ENCODE results near the gene SLC39A8.
"Not testable (repeated sequence)": the region's sequence is repeated elsewhere in the genome, so short reads cannot be mapped to it uniquely, and the experiment has no call there.

SLC39A8 gene

DNA sequence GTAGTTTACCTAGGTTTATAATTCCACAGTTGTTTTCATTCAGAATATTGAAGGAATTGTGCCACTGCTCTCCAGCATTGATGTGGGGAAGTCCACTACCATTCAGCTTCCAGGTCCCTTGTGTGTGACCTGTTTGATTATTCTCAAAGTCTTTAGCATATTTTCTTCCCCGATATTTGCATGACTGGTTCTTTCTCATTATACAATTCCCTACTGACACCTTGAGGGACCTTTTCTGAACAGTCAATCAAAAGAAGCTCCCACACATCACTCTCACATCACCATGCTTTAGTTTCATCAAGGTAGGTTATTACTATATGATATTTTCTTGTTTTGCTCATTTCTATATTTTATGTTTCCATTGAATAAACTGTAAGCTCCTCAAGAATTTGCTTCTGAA lies 44.1 kb downstream of the SLC39A8 start:
- DNase-seq = no peak

DNA sequence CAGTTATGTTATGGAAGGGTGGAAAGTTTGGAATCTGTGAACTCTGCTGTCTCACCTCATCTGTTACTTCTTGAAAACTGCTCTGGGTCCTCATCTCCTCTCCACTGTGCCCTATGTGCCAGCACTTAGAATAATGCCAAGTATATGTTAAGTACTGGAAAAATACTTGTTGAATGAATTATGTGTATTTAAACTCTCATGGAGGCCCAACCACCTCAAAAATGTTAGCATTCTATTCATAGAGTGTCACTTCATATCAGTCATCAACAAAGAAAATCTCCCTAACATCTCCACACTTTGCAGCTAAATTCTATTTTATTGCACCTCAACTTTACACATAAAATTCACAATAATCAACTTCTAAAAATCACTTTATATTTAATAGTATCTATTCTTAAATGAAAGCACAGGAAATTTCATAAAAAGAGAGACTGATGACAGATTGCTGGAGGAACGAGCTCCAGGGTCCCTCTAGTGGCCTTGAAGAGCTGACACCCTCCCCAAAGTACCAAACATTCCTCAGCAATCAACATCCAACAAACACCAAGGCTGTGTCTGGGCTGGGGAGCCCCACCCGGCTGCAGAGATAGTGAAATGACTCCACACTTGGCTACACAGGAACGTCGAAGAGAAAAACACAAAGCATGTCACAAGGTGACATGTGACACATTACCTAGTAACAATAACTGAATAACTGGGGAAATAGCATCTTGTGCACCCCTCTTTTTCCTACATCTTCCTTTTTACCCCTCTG lies 45.8 kb downstream of the SLC39A8 start:
- DNase-seq = peak in 12 of 56 donors; percentile 0 to 22 (median 1)

DNA sequence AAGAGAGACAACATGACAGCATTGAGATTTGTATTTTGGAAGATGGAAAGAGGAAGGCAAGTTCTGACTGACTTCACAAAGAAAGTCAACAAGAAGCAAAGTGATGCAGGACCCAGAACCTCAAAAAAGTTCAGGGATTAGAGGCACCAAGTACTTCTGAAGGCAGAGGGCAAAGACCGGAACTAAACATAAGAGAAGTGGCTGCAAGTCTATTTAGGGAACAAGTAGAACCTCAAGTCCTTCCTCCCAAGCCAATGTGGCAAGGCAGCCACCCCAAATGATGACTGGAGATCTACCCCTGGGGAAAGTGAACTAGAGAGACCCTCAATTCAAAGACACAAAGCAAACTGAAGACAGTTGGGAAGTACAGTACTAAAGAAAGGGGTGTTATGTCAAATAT lies 46.6 kb downstream of the SLC39A8 start:
- no peak for DNase-seq

DNA sequence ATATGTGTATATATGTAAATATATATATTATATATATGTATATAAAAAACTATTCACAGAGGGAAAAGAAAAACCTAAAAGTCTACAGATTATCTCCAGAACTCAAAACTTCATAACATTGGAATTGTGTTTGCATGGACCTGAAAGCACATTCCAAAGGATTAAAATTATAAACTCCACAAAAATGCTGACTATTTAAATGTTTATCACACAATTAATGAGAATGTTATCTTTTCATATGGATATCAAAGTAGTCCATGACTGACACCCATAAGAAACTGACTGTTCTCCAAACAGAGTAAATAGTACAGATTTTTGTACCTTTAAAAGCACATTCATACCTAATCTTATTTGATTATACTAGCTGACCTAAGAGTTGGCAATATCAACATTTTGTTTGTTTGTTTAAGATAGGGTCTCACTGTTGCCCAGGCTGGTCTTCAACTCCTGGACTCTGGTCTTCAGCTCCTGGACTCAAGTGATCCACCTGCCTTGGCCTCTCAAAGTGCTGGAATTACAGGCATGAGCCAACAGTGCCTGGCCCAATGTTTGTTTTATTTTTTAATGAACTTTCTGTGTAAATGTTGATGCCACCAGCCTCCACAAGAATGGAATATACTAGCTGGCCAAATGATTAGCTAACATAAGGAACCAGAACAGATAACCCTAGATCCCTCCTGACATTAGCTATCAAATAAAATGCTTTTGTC lies 50.0 kb downstream of the SLC39A8 start:
- DNase-seq = no peak

DNA sequence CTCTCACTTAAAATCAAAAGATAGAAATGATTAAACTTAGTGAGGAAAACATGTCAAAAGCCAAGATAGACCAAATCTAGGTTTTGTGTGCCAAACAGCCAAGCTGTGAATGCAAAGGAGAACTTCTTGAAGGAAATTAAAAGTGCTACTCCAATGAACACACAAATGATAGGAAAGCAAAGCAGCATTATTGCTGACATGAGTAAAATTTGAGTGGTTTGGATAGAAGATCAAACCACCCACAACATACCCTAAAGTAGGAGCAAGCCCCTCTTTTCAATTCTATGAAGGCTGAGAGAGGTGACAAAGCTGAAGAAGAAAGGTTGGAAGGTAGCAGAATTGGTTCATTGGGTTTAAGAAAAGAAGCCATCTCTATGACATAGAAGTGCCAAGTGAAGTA lies 56.8 kb downstream of the SLC39A8 start:
- no peak for DNase-seq

DNA sequence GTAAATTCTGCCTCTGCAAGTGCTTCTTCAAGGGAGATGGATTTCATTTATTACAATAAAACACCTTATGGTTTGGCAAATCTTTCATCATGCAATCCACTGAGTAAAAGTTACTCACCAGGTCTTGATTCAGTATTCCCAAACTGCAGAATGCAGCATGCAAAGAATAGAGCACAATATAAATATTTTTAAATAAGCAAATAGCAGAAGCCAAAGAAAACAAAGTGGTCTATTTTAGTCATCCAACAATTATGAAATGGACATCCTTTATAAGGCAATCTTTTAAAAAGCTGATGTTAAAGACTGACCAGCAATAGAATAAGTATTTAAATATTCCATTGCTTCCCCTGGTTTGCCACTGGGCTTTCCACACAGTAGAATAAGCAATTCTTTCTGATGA lies 59.5 kb downstream of the SLC39A8 start:
- DNase-seq = no peak

DNA sequence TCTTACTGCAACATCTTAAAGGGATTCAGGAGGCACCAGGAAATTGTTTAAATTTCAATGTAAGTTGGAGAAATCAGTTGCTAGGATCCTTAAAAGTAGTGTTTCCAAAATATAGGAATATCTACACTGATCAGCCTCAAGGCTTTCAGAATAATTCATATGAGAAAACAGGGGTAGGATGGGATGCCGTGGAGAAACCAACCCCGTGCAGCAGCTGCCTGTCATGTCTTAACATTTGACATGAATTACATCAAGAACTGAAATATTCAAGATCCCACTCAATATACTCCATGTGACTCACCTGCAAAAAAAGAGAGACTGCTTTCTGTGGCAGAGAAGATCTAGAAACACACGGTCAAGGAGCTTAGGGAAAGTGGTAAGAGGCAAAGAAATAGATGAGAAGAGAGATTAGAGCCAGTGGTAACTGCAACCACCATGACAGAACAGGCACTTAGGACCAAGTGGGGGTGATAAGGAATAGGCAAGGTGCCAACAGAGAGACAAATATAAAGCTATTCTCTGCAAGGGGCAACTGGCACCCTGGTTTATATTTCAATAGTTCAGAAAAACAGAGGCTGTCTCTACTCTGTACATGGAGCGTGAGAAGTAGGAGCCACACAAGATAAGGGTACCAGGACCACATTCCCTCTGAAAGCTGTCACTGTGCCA lies 64.0 kb downstream of the SLC39A8 start:
- DNase-seq = no peak

DNA sequence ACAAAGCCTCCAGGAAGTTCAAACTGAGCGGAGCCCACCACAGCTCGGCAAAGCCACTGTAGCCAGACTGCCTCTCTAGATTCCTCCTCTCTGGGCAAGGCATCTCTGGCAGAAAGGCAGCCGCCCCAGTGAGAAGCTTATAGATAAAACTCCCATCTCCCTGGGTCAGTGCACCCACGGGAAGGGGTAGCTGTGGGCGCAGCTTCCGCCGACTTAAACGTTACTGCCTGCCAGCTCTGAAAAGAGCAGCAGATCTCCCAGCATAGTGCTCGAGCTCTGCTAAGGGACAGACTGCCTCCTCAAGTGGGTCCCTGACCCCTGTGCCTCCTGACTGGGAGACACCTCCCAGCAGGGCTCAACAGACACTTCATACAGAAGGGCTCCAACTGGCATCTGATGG lies 72.0 kb downstream of the SLC39A8 start:
- DNase-seq = not testable (repeated sequence)

DNA sequence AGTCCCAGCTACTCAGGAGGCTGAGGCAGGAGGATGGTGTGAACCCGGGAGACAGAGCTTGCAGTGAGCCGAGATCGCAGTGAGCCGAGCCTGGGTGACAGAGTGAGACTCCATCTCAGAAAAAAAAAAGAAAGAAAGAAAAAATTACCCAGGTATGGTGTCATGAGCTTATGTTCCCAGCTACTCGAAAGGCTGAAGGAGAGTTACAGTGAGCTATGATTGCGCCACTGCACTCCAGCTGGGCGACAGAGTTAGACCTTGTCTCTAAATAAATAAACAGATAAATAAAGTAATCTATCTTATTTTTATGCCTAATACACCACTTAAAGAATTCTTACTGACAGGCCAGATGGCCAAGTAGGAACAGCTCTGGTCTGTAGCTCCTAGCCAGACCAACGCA lies 73.0 kb downstream of the SLC39A8 start:
- DNase-seq = no peak

DNA sequence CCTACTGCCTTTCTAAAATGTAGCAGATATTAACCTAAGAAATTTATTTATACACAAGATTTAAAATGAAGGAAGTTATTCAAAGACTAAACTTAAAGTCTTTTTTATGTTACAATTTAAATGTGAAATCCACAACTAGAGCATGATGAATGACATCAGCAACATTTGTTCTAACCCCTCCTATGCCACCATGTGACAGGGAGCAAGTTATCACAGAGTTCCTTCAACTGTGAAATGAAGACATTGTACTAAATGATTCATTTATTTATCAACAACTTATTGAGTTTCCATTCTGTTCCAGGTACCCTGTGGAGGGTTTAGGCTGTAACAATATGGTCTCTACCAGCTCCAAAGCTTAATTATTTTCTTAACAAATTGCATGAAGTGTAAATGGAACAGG lies 76.9 kb downstream of the SLC39A8 start:
- DNase-seq = no peak

DNA sequence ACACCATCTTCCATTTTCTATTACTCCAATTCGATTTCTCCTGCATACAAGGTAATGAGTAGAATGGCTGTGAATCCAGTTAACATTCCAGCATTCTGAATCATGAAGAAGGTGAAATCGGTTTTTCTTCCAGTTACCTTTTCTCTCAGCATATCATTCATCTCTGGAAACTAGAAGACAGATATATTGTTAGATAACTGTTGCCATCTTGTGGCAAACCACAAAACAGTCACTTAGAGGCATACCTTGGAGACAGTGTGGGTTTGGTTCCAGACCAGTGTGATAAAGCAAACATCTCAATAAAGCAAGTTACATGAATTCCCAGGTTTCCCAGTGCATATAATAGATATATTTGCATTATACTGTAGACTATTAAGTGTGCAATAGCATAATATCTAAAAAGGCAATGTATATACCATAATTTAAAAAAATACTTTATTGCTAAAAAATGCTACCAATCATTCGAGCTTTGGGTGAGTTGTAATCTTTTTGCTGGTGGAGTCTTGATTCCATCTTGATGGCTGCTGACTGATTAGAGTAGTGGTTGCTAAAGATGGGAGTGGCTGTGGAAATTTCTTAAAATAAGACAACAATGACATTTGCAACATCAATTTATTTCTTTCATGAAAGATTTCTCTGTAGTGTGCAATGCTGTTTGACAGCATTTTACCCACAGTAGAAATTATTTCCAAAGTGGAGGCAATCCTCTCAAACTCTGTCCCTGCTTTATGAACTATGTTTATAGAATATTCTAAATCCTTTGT lies 82.1 kb downstream of the SLC39A8 start:
- peak in 5 of 56 donors; percentile 1 to 17 (median 4) for DNase-seq

DNA sequence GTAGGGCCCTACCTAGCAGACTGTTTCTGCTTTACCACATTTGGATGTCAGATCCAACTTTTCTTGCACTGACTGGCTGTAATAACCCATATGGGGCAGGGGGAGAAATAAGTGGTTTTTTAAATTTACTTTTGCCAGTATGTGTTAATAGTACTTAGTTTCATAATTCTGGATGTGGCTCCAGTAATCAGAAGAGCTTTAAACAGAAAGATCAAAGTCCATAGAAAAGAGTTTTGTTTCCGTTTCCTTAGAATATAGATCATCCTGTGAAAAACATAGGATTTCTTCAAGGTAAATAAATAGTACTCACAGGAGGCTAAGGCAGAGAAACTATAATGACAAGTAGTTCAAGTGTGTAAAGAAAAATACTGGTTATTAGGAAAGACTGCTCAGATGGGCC lies 85.6 kb downstream of the SLC39A8 start:
- DNase-seq = no peak

DNA sequence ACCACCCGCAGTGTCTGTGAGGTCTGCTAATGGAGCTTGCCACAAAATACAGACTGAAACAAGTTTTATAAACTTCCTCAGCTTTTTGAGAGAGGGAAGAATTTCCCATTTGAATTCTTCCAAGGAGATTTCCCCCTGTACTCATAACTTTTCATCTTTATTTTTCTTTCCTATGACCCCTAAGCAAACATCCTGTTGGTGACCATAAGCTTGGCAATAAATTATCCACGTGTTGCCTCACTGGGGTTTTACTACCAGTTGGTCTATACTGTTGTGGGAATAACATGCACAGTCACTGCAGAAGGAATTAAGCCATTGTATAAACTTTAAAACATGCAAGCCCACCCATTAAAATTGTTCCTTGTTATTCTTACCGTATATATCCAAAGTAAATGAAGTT lies 86.2 kb downstream of the SLC39A8 start:
- no peak for DNase-seq

DNA sequence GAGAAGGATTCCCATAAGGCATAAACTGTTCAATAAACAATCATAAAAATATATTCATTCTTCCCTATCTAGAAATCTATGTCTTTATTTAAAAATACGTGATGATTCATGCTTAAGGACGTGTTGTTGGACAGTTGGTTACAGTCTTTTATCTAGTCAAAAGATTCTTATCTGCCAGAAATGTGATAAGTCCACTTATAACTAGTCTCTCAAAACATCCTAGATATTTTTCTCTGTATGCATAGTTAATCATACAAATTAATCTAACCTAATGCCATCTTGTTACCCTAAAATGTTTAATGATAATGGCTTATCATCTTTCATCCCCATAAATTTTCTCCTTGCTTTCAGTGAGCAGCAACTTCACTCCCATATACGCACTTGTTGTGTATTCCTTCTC lies 89.0 kb downstream of the SLC39A8 start:
- DNase-seq = no peak

DNA sequence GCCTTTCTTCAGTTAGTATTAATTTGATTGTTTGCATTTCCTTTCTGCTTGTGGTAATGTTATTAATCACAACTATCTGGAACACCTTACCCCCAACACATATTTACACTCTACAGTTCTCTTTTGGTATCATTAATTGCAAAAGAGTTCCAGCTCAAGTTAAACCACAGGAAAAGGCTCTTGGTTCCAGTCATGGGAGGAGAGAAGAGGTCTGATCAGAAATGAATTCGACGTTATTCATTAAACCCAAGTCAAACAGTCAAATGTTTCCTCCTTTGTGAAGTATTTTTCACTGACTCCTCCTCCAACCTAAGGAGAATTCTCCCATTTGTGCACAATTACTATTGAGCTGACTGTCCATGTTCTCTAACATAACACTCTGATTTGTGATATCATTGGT lies 91.4 kb downstream of the SLC39A8 start:
- no peak for DNase-seq

DNA sequence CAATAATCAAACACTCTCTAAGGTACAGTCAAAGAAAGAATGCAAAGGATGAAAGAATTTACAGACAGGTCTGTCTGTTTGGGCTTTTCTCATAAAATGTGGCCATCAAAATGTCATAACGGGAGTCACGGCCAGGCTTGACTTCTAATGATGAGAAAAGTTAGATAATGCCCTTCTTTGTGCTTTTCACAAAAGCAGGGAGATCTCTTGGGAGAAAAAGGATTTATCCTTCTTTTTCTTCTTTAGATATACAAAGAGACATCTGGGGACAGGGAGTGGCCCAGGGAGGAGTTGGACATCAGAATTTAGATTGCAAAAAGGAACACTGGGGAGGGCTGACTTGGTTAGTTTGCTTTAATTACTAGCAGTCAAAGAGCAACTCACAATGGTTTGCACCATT lies 93.1 kb downstream of the SLC39A8 start:
- no peak for DNase-seq

DNA sequence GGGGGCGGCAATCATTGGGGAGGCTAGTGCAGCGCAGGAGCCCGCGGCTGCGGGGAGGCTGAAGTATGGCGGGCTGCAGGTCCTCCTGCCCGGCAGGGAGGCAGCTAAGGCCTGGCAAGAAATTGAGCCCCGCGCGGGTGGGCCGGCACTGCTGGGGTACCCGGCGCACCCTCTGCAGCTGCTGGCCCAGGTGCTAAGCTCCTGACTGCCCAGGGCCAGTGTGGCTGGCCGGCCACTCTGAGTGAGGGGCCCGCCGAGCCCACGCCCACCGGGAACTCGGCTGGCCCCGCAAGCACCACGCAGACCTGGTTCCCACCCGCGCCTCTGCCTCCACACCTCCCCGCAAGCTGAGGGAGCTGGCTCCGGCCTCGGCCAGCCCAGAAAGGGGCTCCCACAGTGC lies 94.9 kb downstream of the SLC39A8 start:
- DNase-seq = no peak

DNA sequence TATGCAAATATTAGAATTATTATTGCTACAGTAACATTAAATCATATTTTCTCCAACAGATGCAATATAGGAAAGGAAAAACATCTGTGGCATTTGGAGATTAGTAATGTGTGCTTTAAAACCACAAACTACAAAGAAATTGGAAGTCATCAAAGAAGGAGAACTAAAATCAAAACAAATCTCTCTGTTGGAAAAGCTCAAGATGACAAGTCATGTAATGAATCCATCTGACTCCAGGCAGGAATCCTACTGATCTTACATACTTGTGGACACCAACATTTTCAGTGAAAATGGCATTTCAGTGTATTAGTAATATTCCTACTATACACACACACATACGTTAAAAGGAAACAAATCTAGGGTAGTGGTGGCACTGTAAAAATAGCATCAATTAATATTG lies 98.2 kb downstream of the SLC39A8 start:
- DNase-seq = no peak

DNA sequence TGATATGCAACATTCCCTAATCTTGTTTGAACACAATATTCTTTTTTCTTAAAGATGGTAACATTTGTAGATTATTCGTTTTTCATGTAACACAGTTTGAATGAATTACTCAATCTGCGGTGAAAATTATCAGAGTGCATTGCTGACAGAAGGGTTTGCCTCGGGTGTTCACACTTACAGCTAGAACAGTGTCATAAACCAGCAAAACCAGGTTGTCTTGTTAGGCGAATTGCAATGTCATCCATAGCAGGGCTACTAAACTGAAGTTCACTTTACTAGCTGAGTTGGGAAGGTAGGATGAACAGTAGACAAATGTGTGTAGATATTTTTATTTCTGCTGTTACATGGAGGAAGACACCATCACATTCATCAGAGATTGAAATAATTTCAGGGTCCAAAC lies 98.9 kb downstream of the SLC39A8 start:
- DNase-seq = no peak

DNA sequence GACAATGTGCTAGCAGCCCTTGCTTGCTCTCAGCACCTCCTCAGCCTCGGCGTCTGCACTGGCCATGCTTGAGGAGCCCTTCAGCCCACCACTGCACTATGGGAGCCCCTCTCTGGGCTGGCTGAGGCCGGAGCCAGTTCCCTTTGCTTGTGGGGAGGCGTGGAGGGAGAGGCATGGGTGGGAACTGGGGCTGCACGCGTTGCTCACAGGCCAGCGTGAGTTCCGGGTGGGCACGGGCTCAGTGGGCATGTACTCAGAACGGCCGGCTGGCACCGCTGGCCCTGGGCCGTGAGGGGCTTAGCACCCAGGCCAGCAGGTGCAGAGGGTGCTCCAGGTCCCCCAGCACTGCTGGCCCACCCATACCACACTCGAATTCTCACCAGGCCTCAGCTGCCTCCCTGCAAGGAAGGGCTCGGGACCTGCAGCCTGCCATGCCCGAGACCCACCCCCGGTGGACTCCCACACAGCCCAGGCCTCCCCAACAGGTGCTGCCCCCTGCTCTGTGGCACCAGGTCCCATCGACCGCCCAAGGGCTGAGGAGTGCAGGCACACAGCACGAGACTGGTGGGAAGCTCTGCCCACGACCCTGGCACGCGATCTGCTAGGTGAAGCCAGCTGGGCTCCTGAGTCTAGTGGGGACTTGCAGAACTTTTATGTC lies 100.3 kb downstream of the SLC39A8 start:
- no peak for DNase-seq

DNA sequence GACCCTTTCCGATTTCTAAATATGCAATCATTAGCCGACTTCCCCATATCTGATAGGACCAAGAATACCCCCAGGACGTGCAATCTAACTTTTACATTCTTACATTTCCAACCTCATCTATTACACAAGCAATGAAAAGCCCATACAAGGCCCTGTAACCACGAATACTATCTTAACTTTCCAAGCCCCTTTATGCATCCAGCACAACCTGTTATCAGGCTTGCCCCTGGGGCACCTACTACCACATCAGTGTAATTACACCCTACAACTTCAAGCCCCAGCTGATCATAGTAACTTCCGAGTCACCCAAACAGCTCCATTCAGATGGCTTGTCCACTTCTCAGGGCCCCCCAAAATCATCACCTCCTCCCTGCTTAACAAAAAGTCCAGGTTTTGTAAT lies 102.0 kb downstream of the SLC39A8 start:
- DNase-seq = not testable (repeated sequence)

Data from amygdala (tissue), 56 donors.